ENCODE results near the gene OR6Q1. TPM values are rescaled to one million over a fixed set of nuclear protein-coding genes. Genes with fewer than 3 reads are reported as not detected.

Gene OR6Q1
- total RNA-seq, 4 donors from 2014 or later = not detected

DNA sequence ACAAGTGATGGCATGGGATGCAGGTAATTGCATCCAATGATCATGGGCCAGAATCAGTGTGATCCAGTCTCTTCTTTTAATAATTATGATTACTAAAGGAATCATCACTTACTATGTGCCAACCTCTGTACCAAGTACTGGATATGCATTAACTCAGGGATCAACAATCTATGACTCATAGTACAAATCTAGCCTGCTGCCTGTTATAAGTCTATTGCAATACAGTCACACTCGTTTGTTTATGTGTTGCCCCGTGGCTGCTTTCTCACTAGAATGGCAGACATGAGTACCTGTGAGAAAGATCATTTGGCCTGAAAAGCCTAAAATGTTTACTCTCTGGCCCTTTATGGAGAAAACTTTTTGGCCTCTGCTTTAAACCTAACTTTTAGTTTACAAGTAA lies 45.0 kb downstream of the OR6Q1 start:
- no peak for DNase-seq (ENCODE audit: low spot score in 2 of 2)
- H3K4me1 ChIP-seq = no peaks in the 10 kb centered on the region
- no peak for TF ChIP-seq POLR2A (IDR thresholded peaks at IDR 0.05)
- no peak for TF ChIP-seq EP300 (IDR thresholded peaks at IDR 0.05)
- TF ChIP-seq CTCF (IDR thresholded peaks at IDR 0.05) = no peak
- H3K4me3 ChIP-seq = no peak overlapping the region
- H3K36me3 ChIP-seq = no peaks in the 10 kb centered on the region
- no peak overlapping the region for H3K27ac ChIP-seq
- no peaks in the 10 kb centered on the region for H3K9me3 ChIP-seq
- H3K27me3 ChIP-seq = no peaks in the 10 kb centered on the region
- 35 to 40% methylated on average over 2 of the region's 2 CpGs for WGBS, 2 donors

Small RNA genes lying within 50 kb of the gene (small RNA-seq; reads per million reads assigned to genes)
- gene RNU6-899P = not detected

Other genes starting within 250 kb of the OR6Q1 start
- not detected for gene OR9Q1, start 7.1 kb upstream of the OR6Q1 start, total RNA-seq
- not detected for gene OR9I1, start 94.6 kb downstream of the OR6Q1 start, total RNA-seq
- gene OR9Q2, start 158.1 kb downstream of the OR6Q1 start, total RNA-seq = not detected
- gene OR1S2, start 173.2 kb downstream of the OR6Q1 start, total RNA-seq = not detected
- not detected for gene OR1S1, start 181.8 kb downstream of the OR6Q1 start, total RNA-seq
- not detected for gene OR10Q1, start 198.0 kb downstream of the OR6Q1 start, total RNA-seq
- gene OR10W1, start 237.3 kb downstream of the OR6Q1 start, total RNA-seq = not detected